IMR-90 (cell line): ENCODE data around the gene LAPTM5.

Experiments used
- CEBPB ChIP-seq: IDR thresholded peaks from 2 replicates; pipeline ENCODE4 v1.6.1; 2012; ENCODE audit warnings: low read depth, low read length, improper control_type of control experiment
- CHD1 ChIP-seq: IDR thresholded peaks from 2 replicates; pipeline ENCODE4 v1.6.1; 2012; ENCODE audit warnings: low read depth, low read length, improper control_type of control experiment
- CTCF ChIP-seq: conservative IDR thresholded peaks from 2 replicates; pipeline ENCODE4 v1.5.1; 2012; ENCODE audit warnings: mild to moderate bottlenecking, low read depth, low read length, improper control_type of control experiment
- FOS ChIP-seq: fragments of 150-350 bp; IDR thresholded peaks from 2 replicates; pipeline ENCODE4 v1.6.1; 2016; ENCODE audit warnings: low read depth, low read length
- MAFK ChIP-seq: IDR thresholded peaks from 2 replicates; pipeline ENCODE4 v1.6.1; 2012; ENCODE audit warnings: low read depth, low read length, improper control_type of control experiment
- MAZ ChIP-seq: IDR thresholded peaks from 2 replicates; pipeline ENCODE4 v1.6.1; 2012; ENCODE audit warnings: low read depth, mild to moderate bottlenecking, low read length, improper control_type of control experiment, moderate library complexity, borderline replicate concordance
- MXI1 ChIP-seq: IDR thresholded peaks from 2 replicates; pipeline ENCODE4 v1.6.1; 2012; ENCODE audit warnings: low read depth, mild to moderate bottlenecking, low read length, moderate library complexity, borderline replicate concordance
- POLR2A ChIP-seq: IDR thresholded peaks from 2 replicates; pipeline ENCODE4 v1.6.1; 2012; ENCODE audit warnings: mild to moderate bottlenecking, low read depth, low read length
- RAD21 ChIP-seq: IDR thresholded peaks from 2 replicates; pipeline ENCODE4 v1.6.1; 2012; ENCODE audit warnings: low read length, improper control_type of control experiment
- RCOR1 ChIP-seq: IDR thresholded peaks from 2 replicates; pipeline ENCODE4 v1.6.1; 2012; ENCODE audit warnings: mild to moderate bottlenecking, low read length, improper control_type of control experiment; ENCODE audit not compliant: insufficient replicate concordance
- RFX5 ChIP-seq: IDR thresholded peaks from 2 replicates; pipeline ENCODE4 v1.8.0; 2012; ENCODE audit warnings: low read depth, mild to moderate bottlenecking, low read length, moderate library complexity
- SMC3 ChIP-seq: fragments of 150-350 bp; IDR thresholded peaks from 2 replicates; pipeline ENCODE4 v1.6.1; 2016; ENCODE audit warnings: low read depth, mild to moderate bottlenecking, antibody characterized with exemption, low read length, moderate library complexity
- TF ChIP-seq, protein P1 (sequence below): fragments of 150-350 bp; IDR thresholded peaks from 2 replicates; pipeline ENCODE4 v1.6.1; 2017; ENCODE audit warnings: mild to moderate bottlenecking, antibody characterized with exemption, low read length, low read depth
- TF ChIP-seq, protein P2 (sequence below): fragments of 150-350 bp; IDR thresholded peaks from 2 replicates; pipeline ENCODE4 v1.6.1; 2016; ENCODE audit warnings: low read depth, mild to moderate bottlenecking, low read length, moderate library complexity, borderline replicate concordance

DNA sequence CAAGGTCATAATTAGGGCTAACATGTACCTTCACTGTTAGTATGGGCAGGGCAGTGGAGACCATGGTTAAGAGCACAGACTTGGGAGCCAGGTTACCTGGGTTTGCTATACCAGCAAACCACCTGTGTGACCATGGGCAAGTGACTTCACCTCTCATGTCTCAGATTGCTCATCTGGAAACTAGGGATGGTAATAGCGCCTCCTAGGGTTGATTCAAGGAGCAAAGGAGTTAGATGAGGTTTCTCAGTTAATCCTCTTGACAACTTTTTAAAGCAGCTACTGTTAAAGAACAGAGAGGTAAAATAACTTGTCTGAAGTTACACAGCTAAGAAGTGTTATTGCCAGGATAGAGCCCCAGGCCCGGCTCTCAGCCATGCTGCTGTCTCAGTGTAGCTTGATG, 33.4 kb downstream of the LAPTM5 start:
- peak; percentile 16; the same call in 1 of the 2 replicates for TF ChIP-seq CTCF
- TF ChIP-seq FOS, result no peak
- no peak for TF ChIP-seq POLR2A
- no peak for TF ChIP-seq MAZ
- TF ChIP-seq MAFK, result no peak
- TF ChIP-seq, protein P1, sequence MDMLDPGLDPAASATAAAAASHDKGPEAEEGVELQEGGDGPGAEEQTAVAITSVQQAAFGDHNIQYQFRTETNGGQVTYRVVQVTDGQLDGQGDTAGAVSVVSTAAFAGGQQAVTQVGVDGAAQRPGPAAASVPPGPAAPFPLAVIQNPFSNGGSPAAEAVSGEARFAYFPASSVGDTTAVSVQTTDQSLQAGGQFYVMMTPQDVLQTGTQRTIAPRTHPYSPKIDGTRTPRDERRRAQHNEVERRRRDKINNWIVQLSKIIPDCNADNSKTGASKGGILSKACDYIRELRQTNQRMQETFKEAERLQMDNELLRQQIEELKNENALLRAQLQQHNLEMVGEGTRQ, result no peak
- no peak for TF ChIP-seq CHD1
- no peak for TF ChIP-seq RAD21
- TF ChIP-seq RCOR1, result no peak
- no peak for TF ChIP-seq MXI1
- TF ChIP-seq, protein P2, sequence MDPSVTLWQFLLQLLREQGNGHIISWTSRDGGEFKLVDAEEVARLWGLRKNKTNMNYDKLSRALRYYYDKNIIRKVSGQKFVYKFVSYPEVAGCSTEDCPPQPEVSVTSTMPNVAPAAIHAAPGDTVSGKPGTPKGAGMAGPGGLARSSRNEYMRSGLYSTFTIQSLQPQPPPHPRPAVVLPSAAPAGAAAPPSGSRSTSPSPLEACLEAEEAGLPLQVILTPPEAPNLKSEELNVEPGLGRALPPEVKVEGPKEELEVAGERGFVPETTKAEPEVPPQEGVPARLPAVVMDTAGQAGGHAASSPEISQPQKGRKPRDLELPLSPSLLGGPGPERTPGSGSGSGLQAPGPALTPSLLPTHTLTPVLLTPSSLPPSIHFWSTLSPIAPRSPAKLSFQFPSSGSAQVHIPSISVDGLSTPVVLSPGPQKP, result no peak
- no peak for TF ChIP-seq CEBPB
- no peak for TF ChIP-seq RFX5
- no peak for TF ChIP-seq SMC3
